HL-60 (cell line): ENCODE data around the gene GPHN.

Experiments used
- DNase-seq, 2 experiments: peaks; one replicate each; pipeline ENCODE4 v3.0.0-alpha.2; 2010 to 2020; ENCODE audit warnings: low read depth in 1 of 2, low spot score in 1 of 2
- H3K27ac ChIP-seq: fragments of 250-450 bp; sonication (Bioruptor Pico); replicated peaks from 2 replicates; pipeline ENCODE4 v1.5.1; 2020; ENCODE audit warnings: mild to moderate bottlenecking, moderate library complexity
- H3K27me3 ChIP-seq: fragments of 250-450 bp; sonication (Bioruptor Pico); 2 replicates; pipeline ENCODE4 v1.5.1; 2021; ENCODE audit warnings: mild to moderate bottlenecking, moderate library complexity; ENCODE audit not compliant: insufficient read depth, poor library complexity, severe bottlenecking
- H3K4me3 ChIP-seq: replicated peaks from 2 replicates; pipeline ENCODE4 v1.5.1; 2011; ENCODE audit warnings: mild to moderate bottlenecking, control low read depth, low read length; ENCODE audit not compliant: insufficient read depth
- CTCF ChIP-seq: IDR thresholded peaks from one replicate; pipeline ENCODE4 v1.5.1; 2011; ENCODE audit warnings: low read length, control low read depth, inconsistent platforms; ENCODE audit not compliant: insufficient read depth
- GABPA ChIP-seq: IDR thresholded peaks from 2 replicates; pipeline ENCODE4 v1.6.1; 2012; ENCODE audit warnings: low read depth
- POLR2AphosphoS5 ChIP-seq: IDR thresholded peaks from 2 replicates; pipeline ENCODE4 v1.6.1; 2012; ENCODE audit warnings: low read depth
- REST ChIP-seq: IDR thresholded peaks from 2 replicates; pipeline ENCODE4 v1.6.1; 2012; ENCODE audit warnings: low read depth; ENCODE audit not compliant: insufficient replicate concordance
- SPI1 ChIP-seq: IDR thresholded peaks from 2 replicates; pipeline ENCODE4 v1.6.1; 2012; ENCODE audit warnings: low read depth, mild to moderate bottlenecking, borderline replicate concordance

GPHN gene

GRCh38 chr14:66955159-66955558 is 447.2 kb downstream of the GPHN start:
- Histone ChIP-seq H3K27ac (no peak overlapping the region), H3K4me3 (no peak overlapping the region), H3K27me3 (no peaks in the 10 kb centered on the region)
- DNase-seq, result no peak
- TF ChIP-seq POLR2AphosphoS5 (no peak), SPI1 (no peak), REST (no peak), CTCF (no peak), GABPA (no peak)

- H3K4me3 ChIP-seq, result no peak overlapping the region
- TF ChIP-seq GABPA, result no peak
- no peak for TF ChIP-seq POLR2AphosphoS5
- no peak for TF ChIP-seq SPI1
- no peak for TF ChIP-seq REST
- no peak for TF ChIP-seq CTCF
- H3K27me3 ChIP-seq, result no peaks in the 10 kb centered on the region
- DNase-seq, result no peak
- H3K27ac ChIP-seq, result no peak overlapping the region
These were observed 451.6 kb downstream of the GPHN start for GRCh38 chr14:66959437-66960050.

- TF ChIP-seq CTCF, result no peak
- no peak for TF ChIP-seq GABPA
- TF ChIP-seq REST, result no peak
- no peak for TF ChIP-seq POLR2AphosphoS5
- H3K4me3 ChIP-seq, result no peak overlapping the region
- H3K27ac ChIP-seq, result no peak overlapping the region
- no peaks in the 10 kb centered on the region for H3K27me3 ChIP-seq
- no peak for DNase-seq
These were observed 457.9 kb downstream of the GPHN start for GRCh38 chr14:66965831-66966230.
